SK-N-MC (cell line): Measurements from ENCODE around the gene DOK3.

Experiments used
- EZH2 ChIP-seq: fragments of 200-600 bp; sonication (generic); IDR thresholded peaks from one replicate; pipeline ENCODE4 v1.6.1; 2017; ENCODE audit warnings: antibody characterized with exemption
- POLR2AphosphoS5 ChIP-seq: IDR thresholded peaks from 2 replicates; pipeline ENCODE4 v1.6.1; 2012; ENCODE audit warnings: mild to moderate bottlenecking, low read depth, low read length, borderline replicate concordance

DNA sequence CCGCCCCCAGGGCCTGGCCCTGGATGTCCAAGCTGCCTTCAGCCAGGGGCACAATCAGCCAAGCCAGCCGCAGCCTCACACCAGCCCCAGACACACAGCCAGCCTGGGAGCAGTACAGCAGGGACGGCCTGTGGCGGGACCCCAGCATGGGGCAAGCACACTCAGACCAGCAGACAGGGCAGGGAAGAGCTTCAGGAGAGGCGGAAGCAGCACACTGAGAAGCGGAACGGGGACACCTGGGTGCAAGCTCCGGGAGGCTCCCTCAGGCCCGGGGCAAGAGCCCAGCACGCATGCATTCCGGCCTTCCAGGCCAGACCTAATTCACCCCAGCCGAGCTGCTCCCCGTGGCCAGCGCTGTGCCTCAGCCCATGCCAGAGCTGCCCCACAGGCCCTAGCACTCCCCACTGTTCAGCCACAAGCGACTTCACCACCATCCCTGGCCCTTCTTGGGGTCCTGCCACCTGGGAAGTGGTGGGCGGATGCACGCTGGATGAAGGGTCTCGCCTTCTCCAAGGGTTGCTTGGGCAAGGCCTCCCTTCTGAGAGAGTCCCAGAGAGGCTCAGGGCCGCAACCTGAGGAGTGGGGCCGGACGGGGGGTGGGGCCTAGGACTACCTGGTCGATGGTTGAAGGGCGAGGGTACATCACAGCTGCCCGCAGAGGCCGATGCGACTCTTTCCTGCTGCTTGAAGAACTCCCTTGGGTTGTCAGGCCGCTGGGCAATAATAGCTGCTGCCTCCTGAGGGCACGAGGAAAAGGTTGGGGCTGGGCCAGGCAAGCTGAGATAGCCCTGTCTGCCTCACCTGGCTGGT, 49.6 kb downstream of the DOK3 start:
- TF ChIP-seq POLR2AphosphoS5 (peak; percentile 26; the same call in 1 of the 2 replicates), EZH2 (no peak)
